DOHH2 (cell line): Measurements from ENCODE around the gene AFMID.

Experiments used
- CTCF ChIP-seq: fragments of 200-600 bp; sonication (generic); IDR thresholded peaks from one replicate; pipeline ENCODE4 v1.5.1; 2014; ENCODE audit warnings: antibody characterized with exemption, mild to moderate bottlenecking, low read depth, low read length; ENCODE audit not compliant: poor library complexity, severe bottlenecking
- EZH2phosphoT487 ChIP-seq: fragments of 200-600 bp; sonication (generic); IDR thresholded peaks from 2 replicates; pipeline ENCODE4 v1.6.1; 2017; ENCODE audit warnings: borderline replicate concordance, mild to moderate bottlenecking, antibody characterized with exemption, low read length, moderate library complexity, mixed read lengths

GRCh38 chr17:78137392-78138203, 49.6 kb upstream of the AFMID start:
- TF ChIP-seq CTCF (peak; percentile 96), EZH2phosphoT487 (no peak)
